SK-N-SH (cell line): ENCODE data around the gene MARCHF10.

Source experiments
- CTCF ChIP-seq: fragments of 200-600 bp; sonication (generic); IDR thresholded peaks from 2 replicates; pipeline ENCODE4 v1.6.1; 2017; ENCODE audit warnings: antibody characterized with exemption, mild to moderate bottlenecking, moderate library complexity
- EP300 ChIP-seq, 2 experiments: IDR thresholded peaks; 2 replicates each; pipeline versions ENCODE4 v1.4.0 to v1.6.1; 2012; ENCODE audit warnings: borderline replicate concordance in 1 of 2, low read depth in 1 of 2, low read length in 1 of 2
- FOXM1 ChIP-seq: IDR thresholded peaks from 2 replicates; pipeline ENCODE4 v1.4.0; 2012; ENCODE audit warnings: low read depth, mild to moderate bottlenecking
- POLR2AphosphoS5 ChIP-seq: IDR thresholded peaks from 2 replicates; pipeline ENCODE4 v1.6.1; 2012; ENCODE audit warnings: low read depth, low read length
- RFX5 ChIP-seq: IDR thresholded peaks from 2 replicates; pipeline ENCODE4 v1.6.1; 2012; ENCODE audit warnings: mild to moderate bottlenecking, improper control_type of control experiment, low read length
- SMC3 ChIP-seq: IDR thresholded peaks from 2 replicates; pipeline ENCODE4 v1.6.1; 2012; ENCODE audit warnings: low read depth, low read length, improper control_type of control experiment
- TAF1 ChIP-seq: IDR thresholded peaks from 2 replicates; pipeline ENCODE4 v1.6.1; 2012; ENCODE audit warnings: low read depth, mild to moderate bottlenecking, low read length, moderate library complexity, borderline replicate concordance
- TCF12 ChIP-seq: IDR thresholded peaks from 2 replicates; pipeline ENCODE4 v1.4.0; 2012
- TEAD4 ChIP-seq: IDR thresholded peaks from 2 replicates; pipeline ENCODE4 v1.4.0; 2012; ENCODE audit warnings: mild to moderate bottlenecking, borderline replicate concordance; ENCODE audit not compliant: insufficient read depth
- USF2 ChIP-seq: fragments of 150-350 bp; IDR thresholded peaks from 2 replicates; pipeline ENCODE4 v1.6.1; 2017; ENCODE audit warnings: antibody characterized with exemption, low read length, low read depth, borderline replicate concordance
- YY1 ChIP-seq: IDR thresholded peaks from 2 replicates; pipeline ENCODE4 v1.4.0; 2012; ENCODE audit warnings: low read depth, mild to moderate bottlenecking

- TF ChIP-seq TCF12 (no peak), CTCF (no peak), POLR2AphosphoS5 (no peak; the same call in 1 of the 2 replicates), TAF1 (peak; percentile 17; the same call in 1 of the 2 replicates), SMC3 (peak; percentile 25; the same call in 1 of the 2 replicates), TEAD4 (no peak), YY1 (no peak), USF2 (no peak), FOXM1 (no peak), EP300 (IDR thresholded peaks at IDR 0.05; ENCODE audit: borderline replicate concordance in 1 of 2, low read depth in 1 of 2, low read length in 1 of 2) (peak in 1 of 2 experiments; percentile 5; a peak in 1 of 4 replicates), RFX5 (no peak)
These were observed 103.6 kb downstream of the MARCHF10 start for GRCh38 chr17:62704381-62704971.
